Measurements from ENCODE around the gene STAG1.

Gene STAG1

DNA sequence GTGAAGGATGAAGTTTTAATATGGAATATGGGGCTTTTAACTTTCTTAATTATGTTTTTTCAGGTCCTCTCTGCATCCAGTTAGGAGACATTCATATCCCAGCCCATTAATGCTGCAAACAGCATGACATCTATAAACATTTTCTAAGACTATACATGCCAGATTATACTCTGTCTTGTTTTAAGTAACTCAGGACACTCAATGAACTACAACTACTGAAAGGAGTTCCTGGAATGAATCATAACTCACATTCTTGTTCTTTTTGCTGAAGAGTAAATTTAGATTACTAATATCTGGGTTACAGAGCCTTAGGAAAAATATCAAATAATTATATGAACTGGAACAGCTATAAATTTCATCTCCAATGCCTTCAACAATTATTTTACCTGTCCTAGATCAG is 167.4 kb downstream of the STAG1 start:
- no peak overlapping the region for H3K4me3 ChIP-seq (ENCODE audit: low read length, poor library complexity, severe bottlenecking)
- TF ChIP-seq, protein P1, sequence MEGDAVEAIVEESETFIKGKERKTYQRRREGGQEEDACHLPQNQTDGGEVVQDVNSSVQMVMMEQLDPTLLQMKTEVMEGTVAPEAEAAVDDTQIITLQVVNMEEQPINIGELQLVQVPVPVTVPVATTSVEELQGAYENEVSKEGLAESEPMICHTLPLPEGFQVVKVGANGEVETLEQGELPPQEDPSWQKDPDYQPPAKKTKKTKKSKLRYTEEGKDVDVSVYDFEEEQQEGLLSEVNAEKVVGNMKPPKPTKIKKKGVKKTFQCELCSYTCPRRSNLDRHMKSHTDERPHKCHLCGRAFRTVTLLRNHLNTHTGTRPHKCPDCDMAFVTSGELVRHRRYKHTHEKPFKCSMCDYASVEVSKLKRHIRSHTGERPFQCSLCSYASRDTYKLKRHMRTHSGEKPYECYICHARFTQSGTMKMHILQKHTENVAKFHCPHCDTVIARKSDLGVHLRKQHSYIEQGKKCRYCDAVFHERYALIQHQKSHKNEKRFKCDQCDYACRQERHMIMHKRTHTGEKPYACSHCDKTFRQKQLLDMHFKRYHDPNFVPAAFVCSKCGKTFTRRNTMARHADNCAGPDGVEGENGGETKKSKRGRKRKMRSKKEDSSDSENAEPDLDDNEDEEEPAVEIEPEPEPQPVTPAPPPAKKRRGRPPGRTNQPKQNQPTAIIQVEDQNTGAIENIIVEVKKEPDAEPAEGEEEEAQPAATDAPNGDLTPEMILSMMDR (conservative IDR thresholded peaks at IDR 0.05; ENCODE audit: low read length), result no peak
- TF ChIP-seq EZH2phosphoT487 (IDR thresholded peaks at IDR 0.05; ENCODE audit: borderline replicate concordance), result no peak
- peaks cover 17% of the 10 kb centered on the region for H3K36me3 ChIP-seq (ENCODE audit: insufficient read depth, low read length)
- H3F3A ChIP-seq (ENCODE audit: low read depth), result no peaks in the 10 kb centered on the region
- no peaks in the 10 kb centered on the region for H3K27me3 ChIP-seq (ENCODE audit: insufficient read depth, low read length, poor library complexity, severe bottlenecking)
- H3K4me1 ChIP-seq (ENCODE audit: insufficient read depth, low read length, poor library complexity, severe bottlenecking), result no peaks in the 10 kb centered on the region
- H2AFZ ChIP-seq (ENCODE audit: low read length), result no peak overlapping the region
- H4K20me1 ChIP-seq (ENCODE audit: insufficient read depth, low read length, poor library complexity, severe bottlenecking), result no peaks in the 10 kb centered on the region
- H3K9ac ChIP-seq (ENCODE audit: low read depth, low read length, poor library complexity, severe bottlenecking), result no peak overlapping the region
- H3K9me2 ChIP-seq (replicated peaks; ENCODE audit: low read depth, low read length), result no peaks in the 10 kb centered on the region
- no peak overlapping the region for H3K4me2 ChIP-seq (ENCODE audit: low read depth, low read length, poor library complexity, severe bottlenecking)
- H3K79me2 ChIP-seq (ENCODE audit: insufficient read depth, low read length), result 0 out of 2 replicates have a peak, but pooled peaks cover 3% of the 10 kb centered on the region
- H3K9me3 ChIP-seq (ENCODE audit: insufficient read depth, low read depth, low read length), result no peaks in the 10 kb centered on the region

DNA sequence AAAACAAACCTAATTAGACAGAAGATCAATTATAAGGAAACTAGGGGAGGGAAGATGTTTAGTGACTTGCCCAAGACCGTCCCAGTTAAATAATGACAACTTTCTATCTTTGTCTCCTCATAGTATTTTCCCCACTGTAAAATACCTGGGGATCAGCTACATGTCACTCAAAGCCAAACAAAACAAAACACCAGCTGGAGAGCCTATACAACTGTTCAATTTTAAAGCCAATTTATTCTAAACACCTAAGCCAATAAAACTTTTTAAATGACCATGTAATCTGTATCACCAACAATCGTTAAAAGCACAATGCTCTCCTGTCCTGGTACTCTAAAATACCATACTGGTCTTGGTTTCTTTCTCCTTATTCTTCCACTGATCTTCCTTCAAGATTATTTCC is 168.4 kb downstream of the STAG1 start:
- Histone ChIP-seq H3K4me2 (ENCODE audit: low read depth, low read length, poor library complexity, severe bottlenecking) (no peak overlapping the region), H3K9ac (ENCODE audit: low read depth, low read length, poor library complexity, severe bottlenecking) (no peak overlapping the region), H3K9me3 (ENCODE audit: insufficient read depth, low read depth, low read length) (no peaks in the 10 kb centered on the region), H3F3A (ENCODE audit: low read depth) (no peaks in the 10 kb centered on the region), H3K36me3 (ENCODE audit: insufficient read depth, low read length) (peaks cover 17% of the 10 kb centered on the region), H2AFZ (ENCODE audit: low read length) (no peak overlapping the region), H3K79me2 (ENCODE audit: insufficient read depth, low read length) (0 out of 2 replicates have a peak, but pooled peaks cover 3% of the 10 kb centered on the region), H3K27me3 (ENCODE audit: insufficient read depth, low read length, poor library complexity, severe bottlenecking) (no peaks in the 10 kb centered on the region), H3K9me2 (replicated peaks; ENCODE audit: low read depth, low read length) (no peaks in the 10 kb centered on the region), H3K4me3 (ENCODE audit: low read length, poor library complexity, severe bottlenecking) (no peak overlapping the region), H4K20me1 (ENCODE audit: insufficient read depth, low read length, poor library complexity, severe bottlenecking) (no peaks in the 10 kb centered on the region), H3K4me1 (ENCODE audit: insufficient read depth, low read length, poor library complexity, severe bottlenecking) (peaks cover under 1% of the 10 kb centered on the region)
- no peak for TF ChIP-seq EZH2phosphoT487 (IDR thresholded peaks at IDR 0.05; ENCODE audit: borderline replicate concordance)
- TF ChIP-seq, protein P1 (conservative IDR thresholded peaks at IDR 0.05; ENCODE audit: low read length), result no peak

DNA sequence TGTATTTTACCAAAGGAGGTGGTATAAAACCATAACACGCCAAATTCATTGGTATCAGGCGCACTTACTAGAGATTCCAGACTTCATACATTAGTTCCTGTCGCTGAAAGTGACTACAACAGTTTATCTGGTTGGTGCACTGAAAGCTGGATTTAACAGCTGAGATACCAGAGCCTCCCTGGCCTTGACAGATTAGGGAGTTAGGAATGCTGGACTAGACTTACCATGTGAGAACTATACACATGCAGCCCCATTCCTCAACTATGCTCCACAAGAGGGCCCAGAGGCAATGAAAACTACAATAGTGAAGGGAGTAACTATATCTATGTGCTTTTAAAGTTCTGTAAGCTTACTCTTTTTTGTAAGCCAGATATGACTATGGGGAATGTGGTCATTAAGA is 174.4 kb downstream of the STAG1 start:
- Histone ChIP-seq H3K79me2 (ENCODE audit: insufficient read depth, low read length) (no peaks in the 10 kb centered on the region), H4K20me1 (ENCODE audit: insufficient read depth, low read length, poor library complexity, severe bottlenecking) (no peaks in the 10 kb centered on the region), H3K9ac (ENCODE audit: low read depth, low read length, poor library complexity, severe bottlenecking) (no peak overlapping the region), H3K4me1 (ENCODE audit: insufficient read depth, low read length, poor library complexity, severe bottlenecking) (peaks cover 5% of the 10 kb centered on the region), H2AFZ (ENCODE audit: low read length) (no peak overlapping the region), H3K9me3 (ENCODE audit: insufficient read depth, low read depth, low read length) (no peaks in the 10 kb centered on the region), H3K4me3 (ENCODE audit: low read length, poor library complexity, severe bottlenecking) (no peak overlapping the region), H3K4me2 (ENCODE audit: low read depth, low read length, poor library complexity, severe bottlenecking) (no peak overlapping the region), H3K36me3 (ENCODE audit: insufficient read depth, low read length) (no peaks in the 10 kb centered on the region), H3K27me3 (ENCODE audit: insufficient read depth, low read length, poor library complexity, severe bottlenecking) (no peaks in the 10 kb centered on the region), H3F3A (ENCODE audit: low read depth) (no peaks in the 10 kb centered on the region), H3K9me2 (replicated peaks; ENCODE audit: low read depth, low read length) (no peaks in the 10 kb centered on the region)
- TF ChIP-seq EZH2phosphoT487 (IDR thresholded peaks at IDR 0.05; ENCODE audit: borderline replicate concordance), result no peak
- TF ChIP-seq, protein P1 (conservative IDR thresholded peaks at IDR 0.05; ENCODE audit: low read length), result no peak

Data from Loucy (cell line).